ENCODE measurements around the gene TIPARP.

The TIPARP gene, protein sequence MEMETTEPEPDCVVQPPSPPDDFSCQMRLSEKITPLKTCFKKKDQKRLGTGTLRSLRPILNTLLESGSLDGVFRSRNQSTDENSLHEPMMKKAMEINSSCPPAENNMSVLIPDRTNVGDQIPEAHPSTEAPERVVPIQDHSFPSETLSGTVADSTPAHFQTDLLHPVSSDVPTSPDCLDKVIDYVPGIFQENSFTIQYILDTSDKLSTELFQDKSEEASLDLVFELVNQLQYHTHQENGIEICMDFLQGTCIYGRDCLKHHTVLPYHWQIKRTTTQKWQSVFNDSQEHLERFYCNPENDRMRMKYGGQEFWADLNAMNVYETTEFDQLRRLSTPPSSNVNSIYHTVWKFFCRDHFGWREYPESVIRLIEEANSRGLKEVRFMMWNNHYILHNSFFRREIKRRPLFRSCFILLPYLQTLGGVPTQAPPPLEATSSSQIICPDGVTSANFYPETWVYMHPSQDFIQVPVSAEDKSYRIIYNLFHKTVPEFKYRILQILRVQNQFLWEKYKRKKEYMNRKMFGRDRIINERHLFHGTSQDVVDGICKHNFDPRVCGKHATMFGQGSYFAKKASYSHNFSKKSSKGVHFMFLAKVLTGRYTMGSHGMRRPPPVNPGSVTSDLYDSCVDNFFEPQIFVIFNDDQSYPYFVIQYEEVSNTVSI

DNA sequence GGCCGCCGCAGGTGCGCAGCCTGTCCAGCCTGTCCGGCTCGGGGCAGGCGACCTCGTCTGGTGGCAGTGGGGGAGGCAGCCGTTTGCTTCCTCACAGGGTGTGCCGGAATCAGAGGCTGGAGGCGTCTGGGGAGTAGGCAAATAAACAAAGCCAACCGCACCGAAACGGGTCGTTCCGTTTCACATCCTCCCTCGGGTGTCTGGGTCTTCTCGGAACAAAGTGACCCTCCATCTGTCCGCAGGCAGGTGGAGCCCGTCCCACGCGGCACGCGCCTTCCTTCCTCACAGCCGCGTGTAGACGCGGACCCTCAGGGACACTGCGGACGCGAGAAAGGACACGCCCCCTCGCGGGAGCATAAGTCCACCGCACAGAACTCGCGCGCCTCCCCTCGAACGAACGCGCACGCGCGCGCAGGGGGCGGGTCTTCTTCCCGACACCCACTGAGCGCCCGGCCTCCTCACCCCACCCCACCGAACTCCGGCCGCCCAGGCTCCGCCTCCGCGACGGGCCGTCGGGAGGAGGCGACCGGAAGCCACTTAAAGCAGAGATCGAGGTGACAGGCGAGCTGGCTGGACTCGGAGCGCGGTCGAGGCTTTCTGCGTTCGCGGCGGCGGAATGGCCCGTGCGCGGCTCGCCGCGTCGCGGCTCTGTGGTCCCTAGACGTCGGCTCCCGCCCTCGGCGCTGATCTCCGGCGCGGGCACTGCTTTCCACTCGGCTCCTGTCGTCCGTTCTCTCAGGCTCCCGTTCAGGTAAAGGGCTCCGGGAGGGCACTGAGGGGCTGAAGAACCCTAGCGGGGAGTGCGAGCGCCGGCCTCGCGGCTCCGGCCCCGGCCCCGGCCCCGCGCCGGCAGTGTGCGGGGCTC is at the start of gene TIPARP:
TIPARP (plus strand) TSS at position 545 of the 865 bp plus-strand sequence. CDS start 3,108 bp downstream, outside the sequence.
- peak; percentile 99 for DNase-seq (ENCODE audit: low read depth in 2 of 2)

DNA sequence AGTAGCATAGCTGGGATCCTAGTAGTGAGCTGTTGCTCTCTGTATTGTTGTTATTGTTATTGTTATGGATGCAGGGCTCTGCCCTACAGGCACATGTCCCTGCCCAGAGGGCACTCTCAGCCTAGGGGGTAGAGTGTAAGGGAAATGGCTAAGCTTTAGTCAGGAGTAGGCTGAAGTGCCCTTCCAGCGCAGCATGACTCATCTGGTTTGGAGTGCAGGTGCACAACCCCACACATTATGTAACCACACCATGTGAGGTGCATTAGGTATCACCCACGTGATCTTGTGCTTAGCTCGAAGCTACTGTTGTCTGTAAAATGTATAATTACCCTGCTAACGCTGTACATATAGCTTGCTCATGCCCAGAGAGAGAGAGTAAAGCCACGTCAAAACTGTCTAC is 48.3 kb upstream of the TIPARP start:
- DNase-seq (ENCODE audit: low read depth in 2 of 2): no peak

DNA sequence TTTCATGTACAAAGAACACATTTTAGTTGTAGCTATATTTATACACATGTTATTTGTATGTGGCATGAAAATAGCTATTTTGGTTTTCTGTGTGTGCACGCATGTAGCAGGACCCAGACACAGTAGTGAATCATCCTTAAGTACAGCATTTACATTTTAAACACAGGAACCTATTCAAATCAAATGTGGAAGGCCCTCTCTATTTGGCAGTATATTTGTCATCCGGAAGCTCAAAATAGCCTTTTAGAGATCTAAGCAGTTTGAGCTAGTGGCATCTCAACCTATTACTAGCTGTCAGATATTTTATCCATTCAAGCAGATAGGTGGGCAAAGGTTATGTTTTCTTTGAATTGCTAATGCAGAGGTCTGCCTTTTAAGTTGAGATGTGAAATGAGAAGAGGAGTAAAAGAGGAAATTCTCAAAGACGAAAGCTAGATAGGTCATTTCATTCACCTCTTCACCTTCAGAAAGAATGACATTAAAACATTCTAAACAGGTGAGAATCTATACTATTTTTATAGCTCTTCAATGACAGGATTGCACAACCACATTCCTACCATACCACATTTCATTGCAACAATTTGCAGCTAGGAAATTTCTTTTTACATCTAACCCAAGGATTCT is 46.3 kb upstream of the TIPARP start:
- no peak for DNase-seq (ENCODE audit: low read depth in 2 of 2)

DNA sequence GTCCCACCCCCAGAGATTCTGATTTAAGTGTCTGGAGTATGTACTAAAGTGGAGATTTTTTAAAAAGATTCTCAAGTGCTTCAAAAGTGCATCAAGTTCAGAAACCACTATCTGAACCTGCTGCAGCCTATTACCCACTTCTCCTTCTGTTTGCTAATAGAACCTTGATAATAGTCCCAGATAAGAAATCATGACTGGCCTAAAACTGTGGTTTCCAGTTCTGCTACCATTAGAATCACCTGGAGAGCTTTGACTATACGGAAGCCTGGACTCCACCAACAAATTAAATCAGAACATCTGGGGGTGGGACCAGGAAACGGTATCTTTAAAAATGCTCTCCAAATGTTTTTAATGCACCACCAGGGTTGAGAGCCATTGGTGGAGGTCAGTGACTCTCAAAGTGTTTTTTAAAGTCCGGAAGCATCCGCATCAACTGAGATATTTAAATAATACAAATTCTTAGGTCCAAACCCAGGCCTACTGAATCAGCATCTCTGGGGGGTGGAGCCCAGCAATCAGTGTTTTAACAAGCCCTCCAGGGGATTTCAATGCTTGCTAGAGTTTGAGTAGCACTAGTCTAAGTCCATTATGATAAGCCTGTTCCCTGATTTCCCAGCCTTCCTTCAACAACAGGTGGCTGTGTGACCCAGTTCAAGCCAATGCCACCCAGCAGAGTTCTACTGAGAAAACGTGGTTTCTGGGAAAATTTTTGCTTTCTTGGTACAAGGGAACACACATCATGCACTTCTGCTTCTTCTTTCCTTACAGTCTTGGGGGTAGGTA is 45.4 kb upstream of the TIPARP start:
- DNase-seq (ENCODE audit: low read depth in 2 of 2): no peak

DNA sequence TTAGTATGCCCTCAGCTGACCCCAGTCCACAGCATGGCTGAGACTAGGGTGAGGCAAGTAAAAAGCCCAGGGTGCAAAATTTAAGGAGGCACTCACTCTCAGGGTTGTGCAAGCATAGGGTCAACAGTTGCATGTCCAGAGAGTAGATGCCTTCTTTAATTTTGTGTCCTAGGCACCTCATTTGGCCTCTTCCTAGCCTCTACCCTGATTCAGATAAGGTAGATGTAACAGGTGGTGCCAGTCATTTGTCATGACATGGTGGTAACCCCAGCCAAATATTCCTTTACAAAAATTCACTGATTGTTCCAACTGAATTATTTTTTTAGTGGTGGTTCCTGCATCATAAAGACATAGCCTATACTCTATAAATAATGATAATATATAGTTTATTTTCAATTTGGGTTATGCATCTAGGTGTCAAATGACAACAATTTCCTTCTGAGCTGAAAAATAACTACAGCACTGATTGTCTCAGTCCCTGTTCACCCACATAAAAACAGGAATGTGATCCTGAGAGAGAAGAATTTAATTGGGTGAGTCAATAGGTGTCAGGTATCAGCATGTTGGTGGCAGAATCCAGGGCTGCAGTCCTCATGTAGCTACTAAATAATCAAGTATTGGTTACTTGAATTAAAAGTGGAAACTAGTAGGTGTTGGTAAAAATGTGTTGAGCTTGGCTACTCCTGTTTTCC is 44.2 kb upstream of the TIPARP start:
- no peak for DNase-seq (ENCODE audit: low read depth in 2 of 2)

DNA sequence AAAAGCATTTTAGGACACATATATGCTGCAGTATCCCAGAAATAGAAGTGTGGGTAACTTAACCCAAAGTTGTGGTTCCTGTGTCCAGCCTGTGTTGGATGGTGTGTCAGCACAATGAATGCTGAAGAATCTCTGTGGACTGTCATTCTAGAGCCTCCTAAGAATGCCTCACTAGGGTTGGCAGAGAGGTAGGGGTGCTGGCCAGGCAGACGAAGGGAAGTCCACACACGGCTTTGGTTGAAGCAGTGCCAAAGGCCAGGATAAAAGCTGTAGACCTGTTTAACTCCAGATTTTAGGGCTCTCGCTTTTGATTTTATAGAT is 43.7 kb upstream of the TIPARP start:
- DNase-seq (ENCODE audit: low read depth in 2 of 2): no peak

DNA sequence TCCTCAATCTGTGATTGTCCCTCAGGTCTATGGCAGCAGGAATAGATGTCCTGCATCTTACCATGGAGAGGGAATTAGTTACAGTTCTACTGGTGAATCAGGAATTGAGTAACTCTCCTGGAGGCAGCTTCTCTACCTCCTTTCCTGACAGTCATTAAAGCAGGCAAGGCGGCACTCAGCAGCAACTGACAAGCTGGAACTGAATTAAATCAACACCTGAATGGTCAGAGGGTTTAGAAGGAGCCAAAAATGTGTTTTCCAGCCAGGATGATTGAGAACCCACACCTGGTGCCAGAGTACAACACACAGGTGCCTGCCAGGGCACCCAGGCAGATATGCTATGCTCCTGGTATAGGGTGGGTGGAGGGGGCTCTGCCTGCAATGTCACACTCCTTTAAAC is 43.1 kb upstream of the TIPARP start:
- no peak for DNase-seq (ENCODE audit: low read depth in 2 of 2)

DNA sequence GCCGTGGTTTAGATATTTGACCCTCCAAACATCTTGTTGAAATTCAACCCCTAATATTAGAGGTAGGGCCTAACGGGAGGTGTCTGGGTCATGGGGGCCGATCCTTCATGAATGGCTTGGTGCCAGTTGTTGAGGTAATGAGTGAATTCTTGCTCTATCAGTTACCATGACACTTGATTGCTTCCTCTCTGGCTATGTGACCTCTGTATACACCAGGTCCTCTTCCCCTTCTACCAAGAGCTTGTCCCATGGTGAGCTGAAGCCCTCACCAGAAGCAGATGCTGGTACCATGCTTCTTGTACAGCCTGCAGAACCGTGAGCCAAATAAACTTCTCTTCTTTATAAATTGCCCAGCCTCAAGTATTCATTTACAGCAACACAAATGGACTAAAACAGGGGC is 41.8 kb upstream of the TIPARP start:
- DNase-seq (ENCODE audit: low read depth in 2 of 2): no peak

DNA sequence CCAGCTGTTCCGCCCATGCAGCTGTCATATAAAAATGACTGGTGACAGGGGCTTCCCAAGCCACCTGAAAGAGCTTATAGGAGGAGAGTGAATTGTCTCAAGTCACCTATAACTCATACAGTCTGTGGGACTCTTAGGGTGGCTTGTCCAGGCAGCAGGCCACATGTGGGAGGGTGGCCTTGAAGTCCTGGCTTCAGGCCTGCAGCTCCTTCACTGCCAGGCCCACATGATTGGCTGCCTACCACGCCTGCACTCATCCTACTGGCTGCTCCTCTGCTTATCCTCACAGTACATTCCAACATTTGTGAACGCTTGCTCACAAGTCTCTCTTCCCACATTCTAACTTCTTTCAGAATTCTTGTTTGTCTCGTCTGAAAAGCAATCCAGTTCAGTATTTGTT is 41.1 kb upstream of the TIPARP start:
- no peak for DNase-seq (ENCODE audit: low read depth in 2 of 2)

DNA sequence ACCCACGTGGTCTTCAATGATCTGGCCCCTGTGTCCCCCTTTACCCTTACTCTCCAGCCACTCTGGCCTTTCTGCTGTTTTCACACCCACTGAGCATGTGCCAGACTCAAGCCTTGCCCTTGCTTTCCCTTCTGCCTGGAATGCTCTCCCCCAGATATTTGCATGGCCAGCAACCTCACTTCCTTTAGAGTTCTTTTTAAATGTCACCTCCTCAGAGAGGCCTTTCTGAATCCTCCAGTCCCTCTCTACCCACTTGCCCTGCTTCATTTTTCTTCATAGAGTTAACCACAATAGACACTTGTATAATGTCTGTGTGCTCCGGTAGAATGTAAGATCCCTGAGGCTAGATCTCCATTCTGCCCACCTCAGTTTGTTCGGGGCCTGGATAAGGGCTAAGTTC is 39.4 kb upstream of the TIPARP start:
- no peak for DNase-seq (ENCODE audit: low read depth in 2 of 2)

DNA sequence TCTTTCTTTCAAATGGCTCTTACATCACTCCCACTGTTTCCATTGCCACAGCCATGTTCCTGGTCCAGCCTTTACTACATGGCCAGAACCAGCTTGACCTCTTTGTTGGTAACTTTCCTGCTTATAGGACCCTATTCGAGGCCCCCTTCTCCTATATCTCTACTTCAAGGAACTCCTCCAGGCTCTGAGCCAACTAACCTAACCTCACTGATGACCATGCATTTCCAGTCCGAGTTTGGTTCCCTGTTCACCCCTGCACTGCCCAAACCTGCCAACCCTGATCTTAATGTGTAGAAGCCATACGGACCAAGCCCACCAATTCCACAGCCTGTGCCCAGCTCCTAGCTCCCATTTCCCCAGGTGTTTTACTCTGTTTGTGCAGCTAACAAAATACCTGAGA is 38.4 kb upstream of the TIPARP start:
- DNase-seq (ENCODE audit: low read depth in 2 of 2): no peak

DNA sequence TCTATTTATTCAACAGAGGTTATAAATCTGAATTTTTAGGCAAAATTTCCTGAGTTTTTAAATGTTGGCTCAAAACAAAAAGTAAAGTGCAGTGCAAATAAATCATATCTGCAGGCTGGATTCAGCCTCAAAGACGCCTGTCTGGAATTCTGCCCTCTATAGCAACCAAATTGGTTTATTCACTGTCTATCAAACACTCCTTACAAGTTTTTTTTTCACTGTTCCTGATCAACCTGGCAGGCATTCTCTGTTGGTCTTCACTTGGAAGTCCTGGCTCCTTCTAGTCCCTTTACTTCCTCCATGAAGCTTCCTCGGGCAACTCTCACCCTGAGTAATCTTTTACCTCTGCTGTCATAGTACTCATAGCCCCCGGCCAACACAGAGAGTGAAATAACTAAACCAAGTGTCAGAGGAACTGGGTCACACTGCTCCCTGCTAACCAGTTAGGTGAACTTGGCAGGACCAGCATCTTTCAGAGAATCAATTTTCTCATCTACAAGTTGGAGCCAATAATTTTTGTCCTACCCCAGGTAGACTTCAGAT is 36.8 kb upstream of the TIPARP start:
- no peak for DNase-seq (ENCODE audit: low read depth in 2 of 2)

DNA sequence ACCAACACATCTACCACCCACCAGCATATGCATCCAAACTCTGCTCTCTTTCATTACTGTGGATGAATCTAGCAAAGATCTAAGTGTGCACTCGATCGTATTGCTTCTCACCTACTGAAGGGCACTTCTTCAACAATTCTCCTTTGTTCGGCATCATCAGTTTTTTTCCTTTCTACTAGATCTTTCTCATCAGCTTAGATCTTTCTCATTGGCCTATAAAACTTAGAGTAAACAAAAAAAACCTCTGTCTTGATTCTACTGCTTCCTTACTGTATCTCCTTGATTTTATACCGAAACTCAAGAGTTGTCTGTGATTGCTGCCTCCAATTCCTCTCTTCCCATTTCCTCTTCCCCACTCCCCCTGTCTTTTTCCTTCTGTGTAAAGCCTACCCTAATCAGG is 36.1 kb upstream of the TIPARP start:
- no peak for DNase-seq (ENCODE audit: low read depth in 2 of 2)

DNA sequence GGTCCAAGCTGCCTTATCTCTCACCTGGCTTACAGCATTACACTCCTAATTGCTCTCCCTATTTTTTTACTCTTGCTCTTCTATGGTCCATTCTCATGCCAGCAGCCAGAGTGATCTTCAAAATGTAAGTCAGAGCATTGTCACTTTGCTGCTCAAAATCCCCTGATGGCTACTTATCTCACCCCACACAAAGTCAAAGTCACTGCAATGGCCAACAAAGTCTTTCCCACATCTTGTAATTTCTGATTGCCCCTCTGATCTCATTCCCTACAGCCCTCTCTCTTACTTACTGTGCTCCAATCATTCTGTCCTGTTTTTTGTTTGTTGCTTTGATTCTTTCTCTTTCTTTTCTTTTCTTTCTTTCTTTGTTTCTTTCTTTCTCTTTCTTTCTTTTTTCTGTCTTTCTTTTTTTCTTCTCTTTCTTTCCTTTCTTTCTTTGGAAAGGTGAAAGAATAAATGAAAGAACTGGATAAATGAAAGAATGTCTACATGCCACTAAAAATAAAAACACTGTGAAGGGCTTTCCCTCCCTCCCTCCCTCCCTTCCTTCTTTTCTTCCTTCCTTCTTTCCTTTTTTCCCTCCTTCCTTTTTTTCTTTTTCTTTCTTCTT is 34.9 kb upstream of the TIPARP start:
- no peak for DNase-seq (ENCODE audit: low read depth in 2 of 2)

DNA sequence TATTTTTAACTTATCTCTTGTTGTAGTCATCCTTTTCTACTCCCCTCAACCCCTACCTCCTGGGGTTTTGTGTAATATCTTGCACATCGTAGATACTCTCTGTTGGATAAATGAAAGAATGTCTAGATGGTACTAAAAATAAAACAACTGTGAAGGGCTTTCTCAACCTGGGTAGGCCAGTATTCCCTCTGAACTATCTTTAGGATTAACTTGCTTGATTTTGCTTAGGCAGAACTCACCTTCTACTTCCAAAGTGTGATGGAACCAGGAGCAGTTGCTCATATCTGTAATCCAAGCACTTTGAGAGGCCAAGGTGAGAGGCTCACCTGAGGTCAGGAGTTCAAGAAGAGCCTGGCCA is 32.8 kb upstream of the TIPARP start:
- no peak for DNase-seq (ENCODE audit: low read depth in 2 of 2)

DNA sequence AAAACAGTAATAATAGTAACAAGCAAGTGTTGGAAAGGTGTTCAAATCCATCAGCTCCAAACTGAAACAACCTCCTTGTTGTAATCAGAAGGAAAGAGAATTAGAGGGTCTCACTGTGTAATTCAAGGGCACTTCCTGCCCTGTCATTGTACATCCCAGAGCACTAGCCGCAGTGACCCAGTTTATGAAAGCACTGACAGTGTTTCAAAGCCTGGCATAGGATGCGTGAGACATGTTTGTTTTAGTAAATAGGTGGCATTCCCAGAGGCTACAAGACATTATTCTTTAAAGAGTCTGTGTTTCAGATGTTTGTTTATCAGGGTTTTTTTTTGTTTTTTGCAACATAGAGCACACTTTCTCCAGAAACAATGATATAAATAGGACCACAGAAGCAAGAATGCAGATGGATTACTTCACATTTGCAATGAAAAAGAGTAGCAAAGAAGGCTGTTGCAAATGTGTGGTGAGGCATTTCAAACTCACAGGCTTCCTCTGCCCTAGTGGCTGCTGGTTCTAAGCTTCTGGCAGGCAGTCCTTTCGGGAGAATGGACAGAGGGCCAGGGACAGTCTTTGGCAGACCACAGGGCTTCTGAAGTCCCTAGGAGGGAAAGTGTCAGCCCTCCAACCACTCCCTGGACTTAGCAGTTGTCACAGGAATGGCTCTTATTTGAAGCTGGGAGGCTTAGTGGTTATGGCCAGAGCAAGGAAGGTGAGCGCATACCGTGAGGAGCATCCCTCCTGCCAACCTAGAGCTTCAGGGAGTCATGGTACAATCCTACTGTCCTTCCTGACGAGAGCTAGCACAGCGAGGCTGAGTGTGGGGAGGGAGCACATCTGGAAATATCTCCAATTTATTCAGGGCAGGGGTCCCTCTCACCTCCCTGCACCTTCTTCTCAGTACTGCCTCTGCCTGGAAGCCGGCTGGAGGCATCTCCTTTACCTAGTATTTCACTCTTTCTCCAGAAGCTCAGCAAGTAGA is 31.4 kb upstream of the TIPARP start:
- DNase-seq (ENCODE audit: low read depth in 2 of 2): no peak

DNA sequence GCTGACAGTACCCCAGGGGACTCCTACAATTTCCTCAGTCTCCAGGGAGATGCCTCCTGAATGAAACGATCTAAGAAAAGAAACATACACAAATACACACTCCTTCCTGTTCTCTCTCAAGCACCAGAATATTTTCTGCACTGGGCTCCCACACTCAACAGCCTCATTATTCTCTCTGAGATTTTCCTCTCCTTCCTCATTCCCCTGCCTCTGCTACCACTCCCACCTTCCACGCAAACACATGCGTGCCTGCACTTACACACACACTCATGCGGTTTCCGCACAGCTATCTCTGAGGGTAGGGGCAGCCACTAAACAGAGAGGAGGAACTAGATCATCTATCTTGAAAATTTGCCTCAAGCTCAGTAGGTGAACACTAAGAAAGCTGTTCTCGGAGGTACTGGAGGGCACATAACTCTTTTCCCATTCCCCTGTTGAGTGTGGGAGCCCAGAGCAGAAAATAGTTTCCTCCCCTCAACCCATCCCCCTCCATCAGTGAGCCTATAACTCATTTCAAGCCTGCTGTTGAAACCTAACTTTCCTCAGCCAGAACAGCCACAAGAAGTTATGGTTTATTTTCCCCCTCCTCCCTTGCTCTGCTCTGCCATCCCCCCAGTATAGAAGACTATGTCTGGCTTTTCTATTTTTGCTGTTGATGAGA is 30.5 kb upstream of the TIPARP start:
- DNase-seq (ENCODE audit: low read depth in 2 of 2): peak; percentile 25 to 32

DNA sequence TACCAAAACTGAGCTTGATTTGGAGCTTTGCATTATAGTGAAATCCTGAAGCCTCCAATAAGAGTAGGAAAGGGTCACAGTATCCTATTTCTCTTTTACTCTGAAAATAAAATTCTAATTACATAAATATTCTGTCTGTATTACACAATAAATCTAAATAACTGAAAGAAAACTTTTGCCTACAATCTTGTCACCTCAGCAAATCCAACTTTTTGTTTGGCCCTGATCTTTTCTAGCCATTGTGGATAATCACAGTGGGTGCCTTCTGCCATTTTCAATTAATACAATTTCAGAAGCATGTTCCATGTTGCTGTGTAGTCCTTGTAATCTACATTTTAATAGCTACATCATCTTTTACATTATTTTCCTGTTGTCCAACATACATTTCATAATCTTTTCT is 29.4 kb upstream of the TIPARP start:
- DNase-seq (ENCODE audit: low read depth in 2 of 2): no peak

Data from stimulated activated CD8-positive, alpha-beta memory T cell treated with anti-CD3 and anti-CD28 coated beads, Interleukin-15, amount 100 ng/mL, for 48 hours (primary cell).